DND-41 (cell line): ENCODE data around the gene FBXO21.

Experiments used
- EZH2 ChIP-seq: IDR thresholded peaks from 3 replicates; pipeline ENCODE4 v1.6.1; 2012; ENCODE audit warnings: borderline replicate concordance, low read depth, mild to moderate bottlenecking, moderate library complexity, low read length, inconsistent platforms; ENCODE audit not compliant: severe bottlenecking
- TF ChIP-seq, protein P1 (sequence below): IDR thresholded peaks from 2 replicates; pipeline ENCODE4 v1.5.1; 2012; ENCODE audit warnings: borderline replicate concordance, low read length, moderate library complexity, mild to moderate bottlenecking; ENCODE audit not compliant: poor library complexity, severe bottlenecking; ENCODE audit errors: extremely low read depth

DNA sequence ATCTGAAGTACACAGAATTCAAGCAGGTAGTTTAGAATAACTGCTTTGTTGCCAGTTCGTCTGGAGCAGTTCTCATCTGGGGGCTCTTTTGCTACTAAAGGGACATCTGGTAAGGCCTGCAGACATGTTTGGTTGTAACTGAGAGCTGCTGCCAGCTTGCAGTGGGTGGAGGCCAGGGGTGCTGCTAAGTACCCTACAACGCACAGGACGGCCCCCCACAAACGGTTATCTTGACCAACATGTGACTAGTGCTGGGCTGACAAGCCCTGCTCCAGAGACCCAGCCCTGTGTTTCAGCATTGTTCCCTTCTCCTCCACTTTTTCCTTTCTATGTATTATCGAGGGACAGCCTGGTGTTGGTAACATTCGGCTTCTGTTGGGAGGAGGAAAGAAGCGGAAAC is 40.8 kb downstream of the FBXO21 start:
- TF ChIP-seq, protein P1, sequence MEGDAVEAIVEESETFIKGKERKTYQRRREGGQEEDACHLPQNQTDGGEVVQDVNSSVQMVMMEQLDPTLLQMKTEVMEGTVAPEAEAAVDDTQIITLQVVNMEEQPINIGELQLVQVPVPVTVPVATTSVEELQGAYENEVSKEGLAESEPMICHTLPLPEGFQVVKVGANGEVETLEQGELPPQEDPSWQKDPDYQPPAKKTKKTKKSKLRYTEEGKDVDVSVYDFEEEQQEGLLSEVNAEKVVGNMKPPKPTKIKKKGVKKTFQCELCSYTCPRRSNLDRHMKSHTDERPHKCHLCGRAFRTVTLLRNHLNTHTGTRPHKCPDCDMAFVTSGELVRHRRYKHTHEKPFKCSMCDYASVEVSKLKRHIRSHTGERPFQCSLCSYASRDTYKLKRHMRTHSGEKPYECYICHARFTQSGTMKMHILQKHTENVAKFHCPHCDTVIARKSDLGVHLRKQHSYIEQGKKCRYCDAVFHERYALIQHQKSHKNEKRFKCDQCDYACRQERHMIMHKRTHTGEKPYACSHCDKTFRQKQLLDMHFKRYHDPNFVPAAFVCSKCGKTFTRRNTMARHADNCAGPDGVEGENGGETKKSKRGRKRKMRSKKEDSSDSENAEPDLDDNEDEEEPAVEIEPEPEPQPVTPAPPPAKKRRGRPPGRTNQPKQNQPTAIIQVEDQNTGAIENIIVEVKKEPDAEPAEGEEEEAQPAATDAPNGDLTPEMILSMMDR = no peak
- no peak for TF ChIP-seq EZH2
